Fibroblast of lung (primary cell): ENCODE data around the gene CCDC57.

ENCODE experiments used
- EZH2 ChIP-seq: IDR thresholded peaks from 2 replicates; pipeline ENCODE4 v1.5.1; 2012; ENCODE audit warnings: low read length, control low read depth, mild to moderate bottlenecking; ENCODE audit errors: missing control alignments
- TF ChIP-seq, protein P1 (sequence below), 2 donors: IDR thresholded peaks in 1 of 2; conservative IDR thresholded peaks in 1 of 2; 1 replicate in 1 of 2; 2 replicates in 1 of 2; pipeline ENCODE4 v1.5.1; 2011 to 2012; ENCODE audit warnings: low read length in 2 of 2, control low read depth in 1 of 2, inconsistent platforms in 1 of 2, low read depth in 1 of 2, mild to moderate bottlenecking in 1 of 2

GRCh38 chr17:82242698-82242976, 30.0 kb upstream of the CCDC57 start:
- TF ChIP-seq, protein P1, sequence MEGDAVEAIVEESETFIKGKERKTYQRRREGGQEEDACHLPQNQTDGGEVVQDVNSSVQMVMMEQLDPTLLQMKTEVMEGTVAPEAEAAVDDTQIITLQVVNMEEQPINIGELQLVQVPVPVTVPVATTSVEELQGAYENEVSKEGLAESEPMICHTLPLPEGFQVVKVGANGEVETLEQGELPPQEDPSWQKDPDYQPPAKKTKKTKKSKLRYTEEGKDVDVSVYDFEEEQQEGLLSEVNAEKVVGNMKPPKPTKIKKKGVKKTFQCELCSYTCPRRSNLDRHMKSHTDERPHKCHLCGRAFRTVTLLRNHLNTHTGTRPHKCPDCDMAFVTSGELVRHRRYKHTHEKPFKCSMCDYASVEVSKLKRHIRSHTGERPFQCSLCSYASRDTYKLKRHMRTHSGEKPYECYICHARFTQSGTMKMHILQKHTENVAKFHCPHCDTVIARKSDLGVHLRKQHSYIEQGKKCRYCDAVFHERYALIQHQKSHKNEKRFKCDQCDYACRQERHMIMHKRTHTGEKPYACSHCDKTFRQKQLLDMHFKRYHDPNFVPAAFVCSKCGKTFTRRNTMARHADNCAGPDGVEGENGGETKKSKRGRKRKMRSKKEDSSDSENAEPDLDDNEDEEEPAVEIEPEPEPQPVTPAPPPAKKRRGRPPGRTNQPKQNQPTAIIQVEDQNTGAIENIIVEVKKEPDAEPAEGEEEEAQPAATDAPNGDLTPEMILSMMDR (conservative IDR thresholded peaks at IDR 0.05 in 1 of 2, IDR thresholded peaks at IDR 0.05 in 1 of 2; ENCODE audit: low read depth in 1 of 2, low read length in 2 of 2), result no peak
- no peak for TF ChIP-seq EZH2
